Sigmoid colon (tissue), 7 donors: ENCODE results near the gene RMDN2. TPM values are rescaled to one million over a fixed set of nuclear protein-coding genes. Genes with fewer than 3 reads are reported as not detected.

Experiments
- DNase-seq: peaks from one replicate; pipeline ENCODE4 v3.0.0-alpha.2; 2019
- H3K27ac ChIP-seq, 4 donors: fragments of 200-600 bp; sonication (generic); one replicate each; pipeline ENCODE4 v1.5.1; 2016 to 2019; ENCODE audit warnings: mild to moderate bottlenecking in 1 of 4
- H3K27me3 ChIP-seq, 3 donors: fragments of 200-600 bp; sonication (generic); one replicate each; pipeline ENCODE4 v1.5.1; 2019; ENCODE audit warnings: mild to moderate bottlenecking in 1 of 3
- H3K36me3 ChIP-seq, 4 donors: fragments of 200-600 bp; sonication (generic); one replicate each; pipeline ENCODE4 v1.5.1; 2016 to 2019
- H3K4me1 ChIP-seq, 4 donors: fragments of 200-600 bp; sonication (generic); one replicate each; pipeline ENCODE4 v1.5.1; 2017 to 2019
- H3K4me3 ChIP-seq, 4 donors: fragments of 200-600 bp; sonication (generic); one replicate each; pipeline ENCODE4 v1.5.1; 2017 to 2019; ENCODE audit warnings: mild to moderate bottlenecking in 2 of 4, moderate library complexity in 1 of 4
- H3K9me3 ChIP-seq, 4 donors: fragments of 200-600 bp in 3 of 4; sonication (generic) in 3 of 4; one replicate each; pipeline versions ENCODE4 v1.5.1 to v1.6.1; 2013 to 2019
- EP300 ChIP-seq, 4 donors: sonication (generic); formaldehyde crosslinking; IDR thresholded peaks; one replicate each; pipeline ENCODE4 v1.6.1; 2017; ENCODE audit warnings: antibody characterized with exemption in 4 of 4
- POLR2A ChIP-seq, 2 donors: fragments of 450-650 bp; IDR thresholded peaks; one replicate each; pipeline ENCODE4 v1.6.1; 2016; ENCODE audit warnings: antibody characterized with exemption in 2 of 2, mild to moderate bottlenecking in 2 of 2, moderate library complexity in 2 of 2
- POLR2AphosphoS5 ChIP-seq, 4 donors: sonication (generic); formaldehyde crosslinking; IDR thresholded peaks; one replicate each; pipeline ENCODE4 v1.6.1; 2017; ENCODE audit warnings: antibody characterized with exemption in 4 of 4
- WGBS, 2 donors: extraction: QIAGEN DNeasy Blood & Tissue Kit; methylation state at CpG; one replicate each; pipeline ENCODE4 v1.1.7; 2013; 5-methylcytosine and 5-hydroxymethylcytosine counted together
- intact Hi-C: fragments of 100-400 bp; cut with DNase I; formaldehyde crosslinking; loops from one replicate; pipeline ENCODE4 v1.15.1; 2023
- polyA plus RNA-seq, 3 donors: library from polyadenylated mRNA; stranded (reverse); fragments of 200-250 nt; gene quantifications; one replicate each; pipeline ENCODE4 v1.2.3, GENCODE V29; 2013
- total RNA-seq, 4 donors: library from RNA; depleted of rRNA; stranded (reverse); fragments of >200 nt; gene quantifications; one replicate each; pipeline ENCODE4 v1.1.0, GENCODE V29; 2016
- TF ChIP-seq, protein P1 (sequence below), 4 experiments: fragments of 450-650 bp in 3 of 4; fragments of 200-600 bp in 1 of 4; IDR thresholded peaks; one replicate each; pipeline ENCODE4 v1.5.1; 2016 to 2019; ENCODE audit warnings: antibody characterized with exemption in 4 of 4, mild to moderate bottlenecking in 3 of 4, moderate library complexity in 2 of 4
- donor health status: healthy with polysubstance abuse.
- donor health status: Bipolar disorder and iron deficiency.
- donor health status: healthy.

The RMDN2 gene
- total and polyA plus RNA-seq, 7 donors = 4.2 to 15.6 (median 8.6) TPM

DNA sequence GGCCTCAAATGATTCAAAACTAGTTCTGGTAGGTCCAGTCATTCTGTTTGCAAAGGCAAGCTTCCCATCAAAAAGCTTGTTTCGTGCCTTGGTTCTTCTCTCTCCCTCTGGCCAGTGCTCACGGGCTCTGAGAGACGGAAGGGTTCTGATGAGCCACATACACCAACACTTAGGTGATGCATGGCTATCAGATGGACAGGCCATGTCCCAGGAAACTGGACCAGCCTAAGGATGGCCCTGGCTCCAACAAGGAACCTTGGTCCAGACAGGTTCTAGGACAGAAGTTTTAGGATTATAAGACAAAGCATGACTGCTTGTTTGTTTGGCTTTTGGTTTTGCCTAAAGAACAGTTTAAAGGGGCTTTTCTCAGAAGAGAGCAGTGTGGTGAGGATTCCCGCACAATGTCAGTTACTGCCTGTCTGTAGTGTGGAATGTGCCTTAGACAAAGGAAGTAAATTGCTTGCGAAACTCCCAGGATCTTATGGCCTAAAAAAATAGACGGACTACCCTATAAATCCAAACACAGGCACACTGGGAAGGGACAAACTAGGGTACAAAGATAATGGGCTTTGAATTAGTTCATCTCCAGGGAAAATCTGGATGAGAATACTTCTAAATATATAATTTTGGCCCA lies 140.5 kb downstream of the RMDN2 start:
- no peaks in the 10 kb centered on the region for H3K9me3 ChIP-seq
- DNase-seq = no peak
- TF ChIP-seq, protein P1, sequence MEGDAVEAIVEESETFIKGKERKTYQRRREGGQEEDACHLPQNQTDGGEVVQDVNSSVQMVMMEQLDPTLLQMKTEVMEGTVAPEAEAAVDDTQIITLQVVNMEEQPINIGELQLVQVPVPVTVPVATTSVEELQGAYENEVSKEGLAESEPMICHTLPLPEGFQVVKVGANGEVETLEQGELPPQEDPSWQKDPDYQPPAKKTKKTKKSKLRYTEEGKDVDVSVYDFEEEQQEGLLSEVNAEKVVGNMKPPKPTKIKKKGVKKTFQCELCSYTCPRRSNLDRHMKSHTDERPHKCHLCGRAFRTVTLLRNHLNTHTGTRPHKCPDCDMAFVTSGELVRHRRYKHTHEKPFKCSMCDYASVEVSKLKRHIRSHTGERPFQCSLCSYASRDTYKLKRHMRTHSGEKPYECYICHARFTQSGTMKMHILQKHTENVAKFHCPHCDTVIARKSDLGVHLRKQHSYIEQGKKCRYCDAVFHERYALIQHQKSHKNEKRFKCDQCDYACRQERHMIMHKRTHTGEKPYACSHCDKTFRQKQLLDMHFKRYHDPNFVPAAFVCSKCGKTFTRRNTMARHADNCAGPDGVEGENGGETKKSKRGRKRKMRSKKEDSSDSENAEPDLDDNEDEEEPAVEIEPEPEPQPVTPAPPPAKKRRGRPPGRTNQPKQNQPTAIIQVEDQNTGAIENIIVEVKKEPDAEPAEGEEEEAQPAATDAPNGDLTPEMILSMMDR (IDR thresholded peaks at IDR 0.05) = no peak
- no peak for TF ChIP-seq EP300 (IDR thresholded peaks at IDR 0.05)
- no peak for TF ChIP-seq POLR2A (IDR thresholded peaks at IDR 0.05)
- TF ChIP-seq POLR2AphosphoS5 (IDR thresholded peaks at IDR 0.05) = no peak
- no peaks in the 10 kb centered on the region for H3K27me3 ChIP-seq
- intact Hi-C loops = no loop called here
- WGBS, 2 donors = 92 to 94% methylated on average over 6 of the region's 6 CpGs
- no peaks in the 10 kb centered on the region for H3K36me3 ChIP-seq
- no peak overlapping the region for H3K4me3 ChIP-seq
- no peaks in the 10 kb centered on the region for H3K4me1 ChIP-seq
- no peak overlapping the region for H3K27ac ChIP-seq

- no peaks in the 10 kb centered on the region for H3K9me3 ChIP-seq
These were observed 141.5 kb downstream of the RMDN2 start for GRCh38 chr2:38066421-38067115.

More at GRCh38 chr2:38066421-38067115, 141.5 kb downstream of the RMDN2 start:
- WGBS, 2 donors = 88 to 92% methylated on average over 6 of the region's 6 CpGs
- TF ChIP-seq POLR2AphosphoS5 (IDR thresholded peaks at IDR 0.05) = no peak
- TF ChIP-seq EP300 (IDR thresholded peaks at IDR 0.05) = no peak
- TF ChIP-seq, protein P1 (IDR thresholded peaks at IDR 0.05) = no peak
- no peak for TF ChIP-seq POLR2A (IDR thresholded peaks at IDR 0.05)
- Histone ChIP-seq H3K27me3 (no peaks in the 10 kb centered on the region), H3K4me3 (no peak overlapping the region), H3K36me3 (no peaks in the 10 kb centered on the region), H3K4me1 (no peaks in the 10 kb centered on the region), H3K27ac (no peak overlapping the region)
- intact Hi-C loops = no loop called here
- no peak for DNase-seq

Other genes starting within 250 kb of the RMDN2 start
- 10 to 100 TPM; 12.2 to 24.6 (median 12.7) TPM for gene CYP1B1, start 150.9 kb downstream of the RMDN2 start, total RNA-seq
- 1 to 10 TPM; 1.4 to 8.4 (median 1.7) TPM for gene CYP1B1, start 150.9 kb downstream of the RMDN2 start, polyA plus RNA-seq